Skeletal muscle cell (primary cell): ENCODE measurements around the gene FOXN1.

ENCODE experiments used
- DNase-seq: peaks from one replicate; pipeline ENCODE4 v3.0.0-alpha.2; 2010; ENCODE audit warnings: low read depth
- H3K4me3 ChIP-seq: 2 replicates; pipeline ENCODE4 v1.5.1; 2011; ENCODE audit warnings: low read depth, mild to moderate bottlenecking, control low read depth, low read length, moderate library complexity

FOXN1 gene

GRCh38 chr17:28584434-28584833 is 78.3 kb downstream of the FOXN1 start:
- no peak for DNase-seq
- no peak overlapping the region for H3K4me3 ChIP-seq

GRCh38 chr17:28585851-28586250 is 79.7 kb downstream of the FOXN1 start:
- DNase-seq = no peak
- H3K4me3 ChIP-seq = no peak overlapping the region
